Stimulated activated CD4-positive, alpha-beta T cell treated with anti-CD3 and anti-CD28 coated beads, TNF-alpha, amount 100 ng/mL, for 4 hours (primary cell): ENCODE data around the gene MTF1.
A peak's percentile ranks its signal among the peaks of the same experiment; 100 is the strongest.

Experiments
- DNase-seq, 3 experiments: peaks; one replicate each; pipeline ENCODE4 v3.0.0-alpha.2; 2020; ENCODE audit warnings: low read depth in 3 of 3

Gene MTF1

GRCh38 chr1:37831109-37831508, 28.3 kb downstream of the MTF1 start:
- no peak for DNase-seq

- DNase-seq = no peak
Measured at GRCh38 chr1:37828410-37829074, 30.9 kb downstream of the MTF1 start.

GRCh38 chr1:37825506-37825905, 33.9 kb downstream of the MTF1 start:
- DNase-seq = no peak

- no peak for DNase-seq
Measured at GRCh38 chr1:37824001-37824400, 35.4 kb downstream of the MTF1 start.

- no peak for DNase-seq
Measured at GRCh38 chr1:37822906-37823815, 36.2 kb downstream of the MTF1 start.

- DNase-seq = no peak
Measured at GRCh38 chr1:37821481-37821880, 37.9 kb downstream of the MTF1 start.

- no peak for DNase-seq
Measured at GRCh38 chr1:37817481-37817880, 41.9 kb downstream of the MTF1 start.

- no peak for DNase-seq
Measured at GRCh38 chr1:37814252-37814651, 45.1 kb downstream of the MTF1 start.

GRCh38 chr1:37813529-37814145, 45.8 kb downstream of the MTF1 start:
- no peak for DNase-seq

- DNase-seq = peak; percentile 29 to 36 (median 35)
Measured at GRCh38 chr1:37811027-37811655, 48.3 kb downstream of the MTF1 start.

- no peak for DNase-seq
Measured at GRCh38 chr1:37809942-37810341, 49.5 kb downstream of the MTF1 start.

- peak in 1 of 3 experiments; percentile 22 for DNase-seq
Measured at GRCh38 chr1:37808369-37809319, 50.7 kb downstream of the MTF1 start.

- peak; percentile 84 to 88 (median 86) for DNase-seq
Measured at GRCh38 chr1:37807555-37808368, 51.6 kb downstream of the MTF1 start, which contains the start of the genes C1orf122 and YRDC. Gene C1orf122 (plus strand): TSS chr1:37807790. CDS start chr1:37808405, 615 bp downstream. Gene YRDC (minus strand): TSS chr1:37808208. CDS start chr1:37808180, 28 bp downstream.

GRCh38 chr1:37807220-37807554, 52.2 kb downstream of the MTF1 start:
- DNase-seq = no peak

GRCh38 chr1:37802439-37802838, 57.0 kb downstream of the MTF1 start:
- no peak for DNase-seq

GRCh38 chr1:37797750-37798345, 61.5 kb downstream of the MTF1 start:
- DNase-seq = no peak

- no peak for DNase-seq
Measured at GRCh38 chr1:37795340-37796125, 63.9 kb downstream of the MTF1 start.
